HG03103 (cell line): ENCODE measurements around the gene ITGAE.
"Not testable (repeated sequence)": the region's sequence is repeated elsewhere in the genome, so short reads cannot be mapped to it uniquely, and the experiment has no call there.

Source experiments
- ATAC-seq: cut with Tn5 transposase; IDR thresholded peaks from one replicate; pipeline ENCODE4 v1.9.1; 2021; ENCODE audit warnings: low read depth; ENCODE audit not compliant: unreplicated experiment

The ITGAE gene

DNA sequence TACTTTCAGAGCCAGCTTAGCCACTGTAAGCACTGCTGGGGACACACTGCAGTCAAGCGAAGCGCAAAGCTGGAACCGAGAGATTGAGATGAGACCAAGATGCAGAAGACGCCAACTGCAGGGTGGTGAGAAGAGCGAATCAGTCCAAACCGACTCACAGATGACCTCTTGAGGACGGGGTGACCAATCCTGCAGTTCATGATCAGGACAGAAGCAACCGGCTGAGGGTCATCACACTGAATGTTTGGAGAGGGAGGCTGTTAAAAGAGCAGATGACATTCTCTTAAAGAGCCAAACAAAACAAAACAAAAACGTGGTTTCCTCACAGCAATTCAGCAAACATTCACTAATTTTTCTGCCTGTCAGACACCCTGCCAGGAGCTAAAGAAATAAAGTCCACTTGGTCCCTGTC, 68.8 kb downstream of the ITGAE start:
- no peak for ATAC-seq

DNA sequence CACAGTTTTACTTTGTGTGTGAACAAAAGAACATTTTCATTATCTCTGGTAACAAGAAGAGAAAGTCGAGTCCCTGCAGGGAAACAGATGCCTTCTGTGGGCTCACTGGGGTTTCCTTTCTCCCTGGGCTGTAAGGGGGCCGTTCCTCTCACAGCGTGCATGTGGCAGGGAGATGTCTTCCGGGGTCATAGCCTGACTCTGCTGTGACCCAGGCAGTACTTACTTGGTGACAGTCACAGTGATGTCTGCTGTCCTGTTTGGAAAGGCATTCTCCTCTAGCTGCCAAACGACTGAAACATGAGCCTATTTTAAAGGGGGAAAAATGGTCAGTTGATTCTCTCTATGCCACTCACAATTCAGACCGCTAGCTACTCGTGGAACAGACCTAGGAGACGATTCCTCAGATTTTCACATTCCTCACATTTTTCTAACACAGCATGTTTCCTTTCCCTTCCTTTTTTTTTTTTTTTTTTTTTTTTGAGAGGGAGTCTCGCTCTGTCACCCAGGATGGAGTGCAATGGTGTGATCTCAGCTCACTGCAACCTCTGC, 70.0 kb downstream of the ITGAE start:
- no peak for ATAC-seq

DNA sequence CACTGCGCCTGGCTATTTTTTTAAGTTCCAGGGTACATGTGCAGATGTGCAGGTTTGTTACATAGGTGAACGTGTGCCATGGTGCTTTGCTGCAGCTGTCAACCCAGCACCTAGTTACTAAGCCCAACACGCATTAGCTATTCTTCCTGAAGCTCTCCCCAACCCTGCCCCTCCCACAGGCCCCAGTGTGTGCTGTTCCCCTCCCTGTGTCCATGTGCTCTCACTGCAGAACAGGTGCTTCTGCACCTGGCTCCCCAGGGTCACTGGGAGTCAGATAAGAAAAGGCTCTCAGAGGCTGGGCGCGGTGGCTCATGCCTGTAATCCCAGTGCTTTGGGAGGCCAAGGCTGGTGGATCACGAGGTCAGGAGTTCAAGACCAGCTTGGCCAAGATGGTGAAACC, 71.1 kb downstream of the ITGAE start:
- no peak for ATAC-seq

DNA sequence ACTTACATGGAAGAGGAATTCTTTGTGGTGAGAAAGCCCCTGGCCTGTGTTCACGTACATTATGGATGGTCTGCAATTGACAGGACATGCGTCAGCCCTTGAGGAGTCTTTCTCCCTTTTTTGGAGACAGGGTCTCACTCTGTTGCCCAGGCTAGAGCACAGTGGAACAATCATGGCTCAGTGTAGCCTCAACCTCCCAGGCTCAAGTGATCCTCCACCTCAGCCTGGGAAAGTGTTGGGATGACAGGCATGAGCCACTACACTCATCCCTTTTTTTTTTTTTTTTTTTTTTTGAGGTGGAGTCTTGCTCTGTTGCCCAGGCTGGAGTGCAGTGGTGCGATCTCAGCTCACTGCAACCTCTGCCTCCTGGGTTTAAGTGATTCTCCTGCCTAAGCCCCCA, 72.9 kb downstream of the ITGAE start:
- not testable (repeated sequence) for ATAC-seq

DNA sequence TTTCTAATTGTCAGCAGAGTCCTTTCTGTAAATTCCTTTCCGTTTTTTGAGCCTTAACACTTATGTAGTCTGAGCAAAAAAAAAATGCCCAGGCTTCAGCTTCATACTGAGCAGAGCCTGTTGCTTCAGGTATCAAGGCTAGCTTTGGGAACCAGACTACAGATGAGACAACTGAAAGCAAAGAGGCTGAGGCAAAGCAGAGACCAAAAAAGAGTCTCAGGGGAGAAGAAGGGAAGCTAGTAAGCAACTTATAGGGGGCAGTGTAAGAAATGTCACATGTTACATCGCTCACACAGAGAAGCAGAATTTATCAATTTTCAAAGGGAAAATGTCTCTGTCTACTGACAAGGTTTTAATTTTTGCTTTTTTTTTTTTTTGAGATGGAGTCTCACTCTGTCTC, 73.9 kb downstream of the ITGAE start:
- ATAC-seq = no peak

DNA sequence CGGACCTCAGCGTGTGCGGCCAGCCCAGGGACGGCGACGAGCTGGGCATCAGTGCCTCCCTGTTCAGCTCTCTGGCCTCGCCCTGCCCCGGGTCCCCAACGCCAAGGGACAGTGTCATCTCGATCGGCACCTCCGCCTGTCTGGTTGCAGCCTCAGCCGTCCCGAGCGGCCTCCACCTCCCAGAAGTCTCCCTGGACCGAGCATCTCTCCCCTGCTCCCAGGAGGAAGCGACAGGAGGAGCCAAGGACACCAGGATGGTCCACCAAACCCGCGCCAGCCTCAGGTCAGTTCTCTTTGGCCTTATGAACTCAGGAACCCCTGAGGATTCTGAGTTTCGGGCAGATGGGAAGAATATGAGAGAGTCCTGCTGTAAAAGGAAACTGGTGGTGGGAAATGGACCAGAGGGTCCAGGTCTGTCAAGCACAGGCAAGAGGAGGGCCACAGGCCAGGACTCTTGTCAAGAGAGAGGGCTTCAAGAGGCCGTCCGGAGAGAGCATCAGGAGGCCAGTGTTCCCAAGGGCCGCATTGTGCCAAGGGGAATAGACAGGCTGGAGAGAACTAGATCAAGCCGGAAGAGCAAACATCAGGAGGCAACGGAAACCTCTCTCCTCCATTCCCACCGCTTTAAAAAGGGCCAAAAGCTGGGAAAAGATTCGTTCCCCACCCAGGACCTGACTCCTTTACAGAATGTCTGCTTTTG, 76.5 kb downstream of the ITGAE start:
- ATAC-seq = no peak

DNA sequence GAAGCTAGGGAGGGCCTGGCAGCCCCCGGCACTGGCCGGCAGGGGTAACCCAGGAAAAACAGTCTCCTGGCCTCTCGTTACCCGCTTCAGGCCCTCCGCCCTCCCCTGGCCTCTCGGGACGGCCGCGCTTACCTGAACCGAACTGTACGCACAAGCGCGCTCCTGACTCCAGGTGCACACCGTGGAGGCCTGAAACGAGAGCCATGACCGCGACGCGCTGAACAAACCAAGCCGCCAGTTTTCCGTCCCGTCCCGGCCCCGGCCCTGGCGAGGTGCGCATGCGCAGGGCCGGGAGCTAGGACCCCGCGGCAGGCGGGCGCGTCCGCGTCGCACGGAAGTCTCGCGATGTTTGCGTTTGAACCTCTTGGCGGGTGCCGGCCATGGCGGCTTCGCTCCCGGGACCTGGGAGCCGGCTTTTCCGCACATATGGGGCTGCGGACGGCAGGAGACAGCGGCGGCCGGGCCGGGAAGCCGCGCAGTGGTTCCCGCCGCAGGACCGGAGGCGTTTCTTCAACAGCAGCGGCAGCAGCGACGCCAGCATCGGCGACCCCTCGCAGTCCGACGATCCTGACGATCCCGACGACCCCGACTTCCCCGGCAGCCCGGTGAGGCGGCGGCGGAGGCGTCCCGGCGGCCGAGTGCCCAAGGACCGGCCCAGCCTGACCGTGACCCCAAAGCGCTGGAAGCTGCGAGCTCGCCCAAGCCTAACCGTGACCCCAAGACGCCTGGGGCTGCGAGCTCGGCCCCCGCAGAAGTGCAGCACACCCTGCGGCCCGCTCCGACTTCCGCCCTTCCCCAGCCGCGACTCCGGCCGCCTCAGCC, 77.2 kb downstream of the ITGAE start, which contains the start of gene HASPIN:
Gene HASPIN (plus strand): TSS at position 348 of the 822 bp plus-strand sequence. CDS start 33 bp downstream, at position 381.
- peak; percentile 84 for ATAC-seq

DNA sequence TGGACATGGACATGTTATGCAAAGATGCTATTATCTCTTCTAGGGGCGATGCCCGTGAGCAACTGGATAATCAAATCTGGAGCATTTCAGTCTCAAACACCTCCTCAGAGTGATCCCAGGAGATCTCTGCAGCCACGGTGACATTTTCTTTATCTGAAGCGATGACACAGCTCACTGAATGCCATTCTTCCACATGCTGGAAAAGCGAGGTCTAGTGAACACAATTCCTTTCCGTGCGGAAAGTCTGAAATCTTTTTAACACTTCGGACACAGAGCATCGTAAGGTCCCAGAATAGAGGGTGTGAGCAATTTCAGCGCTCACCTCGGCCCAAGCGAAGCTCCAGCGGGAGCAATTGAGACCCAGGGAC, 77.8 kb downstream of the ITGAE start:
- no peak for ATAC-seq

DNA sequence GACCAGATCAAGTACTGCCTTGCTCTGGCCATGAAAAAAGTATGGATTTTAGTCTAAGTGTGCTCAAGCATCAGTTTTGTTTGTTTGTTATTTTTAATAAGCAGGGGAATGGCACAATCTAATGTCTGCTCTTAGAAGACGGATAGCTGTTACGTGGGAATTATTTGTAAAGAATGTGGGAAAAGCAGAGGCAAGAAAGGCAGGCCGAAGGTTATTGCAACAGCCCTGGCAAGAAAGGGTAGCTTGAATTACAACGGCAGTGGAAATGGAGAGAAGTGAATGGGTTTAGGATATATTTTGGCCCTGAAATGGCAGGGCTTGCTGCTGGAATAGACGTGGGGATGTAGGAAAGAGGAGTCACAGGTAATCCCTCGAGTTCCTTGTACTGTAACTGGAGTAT, 78.3 kb downstream of the ITGAE start:
- ATAC-seq = no peak

DNA sequence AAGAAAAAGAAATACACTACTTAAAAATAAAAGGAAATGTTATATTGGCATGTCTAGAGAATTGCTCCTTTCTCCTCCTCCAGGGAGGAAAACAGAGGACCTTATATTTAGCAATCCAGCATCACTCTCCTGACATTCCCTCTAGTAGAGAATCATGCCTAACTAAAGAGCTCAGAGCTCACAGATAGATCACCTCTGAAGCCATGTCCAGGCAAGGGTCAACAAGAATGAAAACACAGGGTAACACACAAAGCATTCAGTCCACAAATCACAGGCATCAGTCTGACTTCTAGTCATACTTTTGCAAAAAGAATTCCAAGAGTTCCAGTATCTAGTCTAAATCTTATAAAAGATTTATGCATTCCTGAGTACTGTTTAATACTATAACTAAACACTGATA, 81.7 kb downstream of the ITGAE start:
- ATAC-seq = no peak

DNA sequence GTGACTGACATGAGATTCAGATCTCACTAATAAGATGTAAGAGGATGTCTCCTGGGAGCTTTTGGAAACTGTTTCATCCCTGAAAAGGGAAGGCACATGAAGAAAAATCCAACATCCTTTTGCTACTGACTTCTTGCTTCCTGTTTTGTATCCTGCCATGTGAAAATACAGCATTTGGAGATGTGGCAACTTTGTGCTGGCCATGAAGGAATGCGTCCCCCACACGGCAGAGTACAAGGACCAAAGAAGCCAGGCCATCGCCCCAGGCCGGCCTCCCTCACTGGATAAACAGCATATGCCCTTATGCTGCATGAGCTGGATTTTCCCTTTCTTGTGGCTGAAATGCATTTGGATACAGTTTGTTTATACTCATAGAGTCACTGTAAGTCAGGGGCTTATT, 82.8 kb downstream of the ITGAE start:
- no peak for ATAC-seq

DNA sequence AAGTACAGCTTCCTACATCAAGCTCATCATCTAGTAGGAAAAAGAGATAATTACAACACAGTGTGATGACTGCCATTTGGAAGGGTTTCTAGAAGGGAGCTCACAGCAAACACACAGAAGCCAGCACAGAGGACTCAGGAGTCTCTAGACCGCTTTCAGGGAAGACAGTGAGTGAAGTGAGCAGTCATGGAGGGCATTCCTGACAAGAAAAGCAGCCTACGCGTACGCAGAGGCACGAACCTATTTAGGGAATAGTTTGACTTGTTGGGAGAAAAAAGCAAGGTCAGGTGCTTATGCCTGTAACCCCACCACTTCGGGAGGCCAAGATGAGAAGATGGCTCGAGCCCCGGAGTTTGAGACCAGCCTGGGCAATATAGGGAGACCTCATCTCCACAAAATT, 85.7 kb downstream of the ITGAE start:
- no peak for ATAC-seq

DNA sequence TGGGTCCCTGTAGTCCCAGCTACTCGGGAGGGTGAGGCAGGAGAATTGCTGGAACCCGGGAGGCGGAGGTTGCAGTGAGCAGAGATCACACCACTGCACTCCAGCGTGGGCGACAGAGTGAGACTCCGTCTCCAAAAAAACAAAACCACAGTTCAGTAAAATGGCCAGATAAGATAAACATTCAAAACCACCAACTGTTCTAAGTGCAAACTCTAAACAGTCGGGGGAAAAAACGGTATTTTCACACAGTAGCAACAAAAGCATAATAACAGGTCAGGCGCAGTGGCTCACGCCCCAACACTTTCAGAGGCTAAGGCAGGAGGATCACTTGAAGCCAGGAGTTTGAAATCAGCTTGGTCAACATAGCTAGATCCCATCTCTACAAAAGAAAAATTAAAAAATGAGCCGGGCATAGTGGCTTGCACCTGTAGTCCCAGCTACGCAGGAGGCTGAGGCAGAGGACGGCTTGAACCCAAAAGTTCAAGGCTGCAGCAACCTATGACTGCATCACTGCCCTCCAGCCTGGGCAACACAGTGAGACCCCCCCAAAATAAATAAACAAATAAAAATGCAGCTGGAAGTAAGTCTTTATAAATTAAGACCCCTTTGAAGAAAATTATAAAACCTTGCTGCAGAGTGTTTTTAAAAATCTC, 88.1 kb downstream of the ITGAE start:
- no peak for ATAC-seq

DNA sequence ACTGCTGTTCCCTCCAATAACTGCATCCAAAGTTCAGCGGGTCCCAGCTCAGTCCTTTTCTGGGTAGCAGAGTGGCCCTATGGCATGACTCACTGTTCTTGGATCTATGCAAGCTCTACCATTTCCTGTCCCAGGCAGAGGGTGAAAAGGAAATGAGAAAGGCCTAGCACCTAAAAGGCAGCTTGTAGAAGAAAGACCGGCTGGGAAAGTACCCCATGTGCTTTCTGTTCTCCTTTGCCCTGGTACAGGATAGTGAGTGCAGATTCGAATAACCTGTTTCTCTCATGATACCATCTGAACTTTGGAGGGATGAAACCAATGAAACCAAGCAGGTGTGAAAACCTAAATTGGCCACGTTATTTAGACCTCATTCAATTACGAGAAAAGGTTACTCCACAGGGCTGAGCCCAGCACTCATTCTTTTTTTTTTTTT, 90.0 kb downstream of the ITGAE start:
- ATAC-seq = peak; percentile 92

DNA sequence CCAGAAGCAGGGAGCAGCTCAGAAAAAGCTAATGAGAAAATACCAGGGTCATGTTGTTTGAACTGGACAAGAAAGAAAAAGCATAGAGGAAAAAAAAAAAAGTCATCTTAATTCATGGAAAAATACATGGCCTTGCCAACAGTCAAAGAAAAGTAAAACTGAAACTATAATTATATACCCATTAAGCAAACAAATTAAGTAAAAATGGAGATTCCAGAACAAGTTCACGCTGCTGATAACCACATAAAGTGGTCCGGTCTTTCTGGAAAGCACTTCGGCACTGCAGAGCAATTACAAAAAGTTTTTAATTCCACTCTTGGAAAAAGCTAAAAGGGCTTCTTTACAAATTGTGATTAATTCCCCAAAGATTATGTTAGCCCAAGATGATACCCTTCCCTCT, 92.6 kb downstream of the ITGAE start:
- ATAC-seq = no peak

DNA sequence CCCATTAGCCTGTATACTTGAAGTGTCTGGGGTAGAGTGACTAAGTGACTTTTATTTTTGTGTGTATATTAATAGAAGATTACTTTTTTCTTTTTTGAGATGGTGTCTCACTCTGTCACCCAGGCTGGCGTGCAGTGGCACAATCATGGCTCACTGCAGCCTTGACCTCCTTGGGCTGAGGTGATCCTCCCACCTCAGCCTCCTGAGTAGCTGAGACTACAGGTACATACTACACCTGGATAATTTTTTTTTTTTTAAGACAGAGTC, 95.3 kb downstream of the ITGAE start:
- not testable (repeated sequence) for ATAC-seq

DNA sequence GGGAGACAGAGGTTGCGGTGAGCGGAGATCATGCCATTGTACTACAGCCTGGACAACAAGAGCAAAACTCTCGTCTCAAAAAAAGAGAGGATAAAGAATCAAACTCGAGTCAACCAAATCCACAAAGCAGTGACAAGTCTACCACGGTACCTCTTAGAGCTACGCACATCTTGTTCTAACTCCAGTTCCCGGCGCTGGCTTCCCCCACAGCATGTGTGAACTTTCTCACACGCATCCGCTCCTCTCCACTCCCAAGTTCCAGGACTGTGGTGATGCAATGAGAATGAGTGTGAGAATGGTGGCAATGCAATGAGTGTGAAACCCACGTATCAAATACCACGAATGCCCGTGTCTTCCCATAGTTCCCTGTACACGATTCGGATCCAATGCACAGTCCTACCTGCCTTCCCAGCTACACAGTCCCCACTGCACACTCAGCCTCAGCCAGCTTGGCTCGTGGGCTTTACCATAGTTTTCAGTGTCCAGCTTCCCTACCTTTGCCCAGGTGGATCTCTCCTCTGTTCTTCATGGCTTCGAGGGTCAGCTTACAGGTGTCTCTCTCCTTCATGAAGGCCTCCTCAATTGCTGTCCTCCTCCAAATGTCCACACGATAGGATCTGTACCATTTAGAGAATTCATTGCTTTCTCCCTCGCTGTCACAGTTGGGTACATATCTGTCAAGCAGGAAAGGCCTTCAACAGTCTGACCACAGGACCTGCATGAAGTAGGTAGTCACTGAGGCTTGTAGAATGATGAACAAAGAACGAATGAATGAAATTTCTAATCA, 95.9 kb downstream of the ITGAE start:
- no peak for ATAC-seq

DNA sequence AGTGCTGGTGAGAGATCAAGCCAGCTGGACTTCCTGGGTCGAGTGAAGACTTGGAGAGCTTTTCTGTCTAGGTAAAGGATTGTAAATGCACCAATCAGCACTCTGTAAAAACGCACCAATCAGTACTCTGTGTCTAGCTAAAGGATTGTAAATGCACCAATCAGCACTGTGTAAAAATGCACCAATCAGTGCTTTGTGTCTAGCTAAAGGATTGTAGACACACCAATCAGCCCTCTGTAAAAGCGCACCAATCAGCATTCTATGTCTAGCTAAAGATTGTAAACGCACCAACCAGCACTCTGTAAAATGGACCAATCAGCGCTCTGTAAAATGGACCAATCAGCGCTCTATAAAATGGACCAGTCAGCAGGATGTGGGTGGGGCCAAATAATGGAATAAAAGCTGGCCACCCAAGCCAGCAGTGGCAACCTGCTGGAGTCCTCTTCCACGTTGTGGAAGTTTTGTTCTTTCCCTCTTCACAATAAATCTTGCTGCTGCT, 98.9 kb downstream of the ITGAE start:
- not testable (repeated sequence) for ATAC-seq

DNA sequence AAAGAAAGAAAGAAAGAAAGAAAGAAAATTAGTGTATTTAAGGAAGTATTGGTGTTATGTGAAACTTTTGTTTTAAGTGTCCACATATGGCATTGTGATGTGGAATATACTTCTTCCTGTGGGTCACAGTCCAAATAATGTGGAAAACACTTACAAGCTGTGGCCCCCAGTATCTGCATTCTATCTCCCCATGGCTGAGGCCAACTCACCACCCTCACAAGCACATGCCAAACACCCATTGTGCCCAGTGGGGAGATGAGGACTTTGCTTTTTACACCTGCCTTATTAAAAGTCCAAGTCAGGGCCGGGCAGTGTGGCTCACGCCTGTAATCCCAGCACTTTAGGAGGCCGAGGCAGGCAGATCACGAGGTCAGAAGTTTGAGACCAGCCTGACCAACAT, 101.0 kb downstream of the ITGAE start:
- ATAC-seq = no peak

DNA sequence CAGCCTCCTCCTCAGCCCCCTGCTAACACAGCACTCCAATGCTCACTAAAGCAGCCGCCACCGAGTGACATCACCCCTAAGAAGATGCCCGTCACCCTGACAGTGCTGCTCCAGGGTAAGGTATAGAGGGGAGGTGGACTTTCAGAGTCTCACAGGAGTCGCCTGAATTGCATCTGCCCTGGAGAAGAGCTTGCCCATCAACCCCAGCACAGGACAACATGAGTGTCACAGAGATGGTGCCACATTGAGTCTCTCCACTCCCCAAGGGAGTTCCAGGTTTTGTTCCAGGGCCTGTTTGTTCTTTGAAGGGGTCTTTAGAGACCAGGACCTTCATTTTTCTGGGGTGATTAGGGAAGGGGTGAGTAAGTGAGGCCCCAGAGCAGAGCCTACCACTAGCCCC, 102.8 kb downstream of the ITGAE start:
- no peak for ATAC-seq

DNA sequence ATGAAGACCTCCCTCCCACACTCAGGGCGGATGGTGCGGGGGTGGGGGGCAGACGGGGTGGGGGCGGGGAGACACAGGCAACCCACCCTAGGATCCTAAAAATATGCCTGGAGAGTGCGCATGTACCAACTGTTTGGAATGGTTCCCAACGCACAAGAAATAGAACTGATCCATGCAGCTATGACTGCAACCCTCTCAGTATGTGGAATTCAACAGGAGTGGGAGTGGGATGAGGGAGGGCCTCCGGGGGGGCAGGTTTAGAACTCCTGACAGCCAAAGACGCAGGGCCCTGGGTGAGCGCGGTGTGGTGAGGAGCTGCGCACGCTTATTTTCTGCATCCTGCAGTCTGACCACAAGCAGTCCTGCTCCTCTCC, 103.9 kb downstream of the ITGAE start:
- no peak for ATAC-seq
